GM18507 (cell line): Measurements from ENCODE around the gene LUZP2.
"Not testable (repeated sequence)": the region's sequence is repeated elsewhere in the genome, so short reads cannot be mapped to it uniquely, and the experiment has no call there.

Experiments used
- DNase-seq: peaks from one replicate; pipeline ENCODE4 v3.0.0; 2011; ENCODE audit warnings: low read depth; ENCODE audit not compliant: insufficient read length; ENCODE audit errors: extremely low spot score
- FAIRE-seq: peaks from 2 replicates; lab custom pipeline; 2011; peaks lifted over from hg19 to GRCh38; lab: Jason Lieb, UNC

The LUZP2 gene

GRCh38 chr11:24993903-24994302, 497.1 kb downstream of the LUZP2 start:
- DNase-seq, FAIRE-seq: not testable (repeated sequence)

- FAIRE-seq, DNase-seq: not testable (repeated sequence)
These were observed 503.1 kb downstream of the LUZP2 start for GRCh38 chr11:24999929-25000328.

- FAIRE-seq (no peak), DNase-seq (no peak)
These were observed 540.6 kb downstream of the LUZP2 start for GRCh38 chr11:25037431-25037830.

- FAIRE-seq = no peak
- DNase-seq = no peak
These were observed 541.3 kb downstream of the LUZP2 start for GRCh38 chr11:25038131-25038530.

- DNase-seq = no peak
- FAIRE-seq = no peak
These were observed 542.3 kb downstream of the LUZP2 start for GRCh38 chr11:25039165-25039564.

- no peak for DNase-seq
These were observed 551.8 kb downstream of the LUZP2 start for GRCh38 chr11:25048632-25049031.

GRCh38 chr11:25052844-25053243, 556.0 kb downstream of the LUZP2 start:
- DNase-seq (no peak), FAIRE-seq (no peak)

More at GRCh38 chr11:25048632-25049031, 551.8 kb downstream of the LUZP2 start:
- no peak for FAIRE-seq

- DNase-seq = no peak
- FAIRE-seq = no peak
These were observed 561.0 kb downstream of the LUZP2 start for GRCh38 chr11:25057861-25058260.

GRCh38 chr11:25065746-25066145, 568.9 kb downstream of the LUZP2 start:
- no peak for FAIRE-seq

GRCh38 chr11:25066706-25067105, 569.9 kb downstream of the LUZP2 start:
- DNase-seq (no peak), FAIRE-seq (no peak)

More at GRCh38 chr11:25065746-25066145, 568.9 kb downstream of the LUZP2 start:
- no peak for DNase-seq

- FAIRE-seq (no peak), DNase-seq (no peak)
These were observed 571.6 kb downstream of the LUZP2 start for GRCh38 chr11:25068451-25068850.

- FAIRE-seq = no peak
- no peak for DNase-seq
These were observed 597.4 kb downstream of the LUZP2 start for GRCh38 chr11:25094085-25094802.

- DNase-seq (no peak), FAIRE-seq (no peak)
These were observed 622.6 kb downstream of the LUZP2 start for GRCh38 chr11:25119416-25119815.
